Measurements from ENCODE around the gene KCNQ1OT1.

- TF ChIP-seq, protein P1, sequence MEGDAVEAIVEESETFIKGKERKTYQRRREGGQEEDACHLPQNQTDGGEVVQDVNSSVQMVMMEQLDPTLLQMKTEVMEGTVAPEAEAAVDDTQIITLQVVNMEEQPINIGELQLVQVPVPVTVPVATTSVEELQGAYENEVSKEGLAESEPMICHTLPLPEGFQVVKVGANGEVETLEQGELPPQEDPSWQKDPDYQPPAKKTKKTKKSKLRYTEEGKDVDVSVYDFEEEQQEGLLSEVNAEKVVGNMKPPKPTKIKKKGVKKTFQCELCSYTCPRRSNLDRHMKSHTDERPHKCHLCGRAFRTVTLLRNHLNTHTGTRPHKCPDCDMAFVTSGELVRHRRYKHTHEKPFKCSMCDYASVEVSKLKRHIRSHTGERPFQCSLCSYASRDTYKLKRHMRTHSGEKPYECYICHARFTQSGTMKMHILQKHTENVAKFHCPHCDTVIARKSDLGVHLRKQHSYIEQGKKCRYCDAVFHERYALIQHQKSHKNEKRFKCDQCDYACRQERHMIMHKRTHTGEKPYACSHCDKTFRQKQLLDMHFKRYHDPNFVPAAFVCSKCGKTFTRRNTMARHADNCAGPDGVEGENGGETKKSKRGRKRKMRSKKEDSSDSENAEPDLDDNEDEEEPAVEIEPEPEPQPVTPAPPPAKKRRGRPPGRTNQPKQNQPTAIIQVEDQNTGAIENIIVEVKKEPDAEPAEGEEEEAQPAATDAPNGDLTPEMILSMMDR (IDR thresholded peaks at IDR 0.05), result peak in 4 of 6 experiments; percentile 5 to 29 (median 26)
- TF ChIP-seq POLR2A (IDR thresholded peaks at IDR 0.05), result no peak
These were observed 133.4 kb downstream of the KCNQ1OT1 start for GRCh38 chr11:2566223-2567025.

Measured in adrenal gland (tissue), 5 donors.